Stimulated activated effector memory CD8-positive, alpha-beta T cell treated with anti-CD3 and anti-CD28 coated beads, Interleukin-12 subunit alpha, Interleukin-12 subunit beta, amount 100 ng/mL, for 72 hours (primary cell): ENCODE measurements around the gene ASXL1.

ENCODE experiments used
- ATAC-seq: fragments of 150-1000 bp; cut with Tn5 transposase; 2 replicates; pipeline ENCODE4 v1.10.0; 2021
- DNase-seq, 2 donors: peaks; one replicate each; pipeline ENCODE4 v3.0.0; 2021 to 2022; ENCODE audit warnings: low spot score in 2 of 2
- H3K27ac Mint-ChIP-seq: one replicate; pipeline ENCODE4 v1.8.0; 2022; ENCODE audit warnings: mild to moderate bottlenecking, mixed read lengths
- H3K36me3 Mint-ChIP-seq: one replicate; pipeline ENCODE4 v1.8.0; 2022; ENCODE audit warnings: mild to moderate bottlenecking, mixed read lengths
- H3K4me1 Mint-ChIP-seq: one replicate; pipeline ENCODE4 v1.8.0; 2022; ENCODE audit warnings: mixed read lengths
- H3K4me3 Mint-ChIP-seq: one replicate; pipeline ENCODE4 v1.8.0; 2022; ENCODE audit warnings: mild to moderate bottlenecking, mixed read lengths
- H3K9me3 Mint-ChIP-seq: one replicate; pipeline ENCODE4 v1.8.0; 2022; ENCODE audit warnings: mixed read lengths

The ASXL1 gene

DNA sequence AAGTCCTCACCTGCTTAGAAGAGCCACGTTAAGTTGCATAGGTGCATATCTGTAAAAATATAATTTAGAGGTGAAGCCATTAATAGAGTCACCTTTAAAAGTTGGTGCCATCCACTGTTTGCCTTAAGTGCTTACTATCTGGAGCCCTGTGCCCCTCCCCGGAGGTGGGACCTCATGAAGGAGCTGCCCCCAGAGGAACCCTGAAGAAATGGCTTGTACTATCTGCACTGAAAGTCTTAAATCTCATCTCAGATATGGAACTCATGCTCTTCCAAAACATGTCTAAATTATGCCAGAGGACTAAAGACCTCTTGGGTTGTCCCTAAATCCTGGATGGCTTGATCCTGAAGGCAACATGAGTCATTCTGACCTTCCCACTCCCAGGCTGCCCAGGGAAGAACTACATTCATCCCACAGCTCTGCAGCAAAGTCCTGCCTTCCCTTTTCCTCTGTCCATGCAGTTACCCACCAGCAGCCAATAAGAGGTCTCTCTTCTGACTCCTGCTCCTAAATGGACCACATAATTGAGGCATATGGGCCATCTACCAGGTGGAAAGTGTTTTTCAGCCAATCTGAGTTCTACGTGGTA is 85.3 kb downstream of the ASXL1 start:
- DNase-seq, result no peak
- no peak overlapping the region for H3K4me3 Mint-ChIP-seq
- ATAC-seq, result no peak
- peaks cover 99% of the 10 kb centered on the region for H3K36me3 Mint-ChIP-seq
- H3K9me3 Mint-ChIP-seq, result no peaks in the 10 kb centered on the region
- peak overlapping the region; percentile 65 for H3K27ac Mint-ChIP-seq
- H3K4me1 Mint-ChIP-seq, result peaks cover 50% of the 10 kb centered on the region

DNA sequence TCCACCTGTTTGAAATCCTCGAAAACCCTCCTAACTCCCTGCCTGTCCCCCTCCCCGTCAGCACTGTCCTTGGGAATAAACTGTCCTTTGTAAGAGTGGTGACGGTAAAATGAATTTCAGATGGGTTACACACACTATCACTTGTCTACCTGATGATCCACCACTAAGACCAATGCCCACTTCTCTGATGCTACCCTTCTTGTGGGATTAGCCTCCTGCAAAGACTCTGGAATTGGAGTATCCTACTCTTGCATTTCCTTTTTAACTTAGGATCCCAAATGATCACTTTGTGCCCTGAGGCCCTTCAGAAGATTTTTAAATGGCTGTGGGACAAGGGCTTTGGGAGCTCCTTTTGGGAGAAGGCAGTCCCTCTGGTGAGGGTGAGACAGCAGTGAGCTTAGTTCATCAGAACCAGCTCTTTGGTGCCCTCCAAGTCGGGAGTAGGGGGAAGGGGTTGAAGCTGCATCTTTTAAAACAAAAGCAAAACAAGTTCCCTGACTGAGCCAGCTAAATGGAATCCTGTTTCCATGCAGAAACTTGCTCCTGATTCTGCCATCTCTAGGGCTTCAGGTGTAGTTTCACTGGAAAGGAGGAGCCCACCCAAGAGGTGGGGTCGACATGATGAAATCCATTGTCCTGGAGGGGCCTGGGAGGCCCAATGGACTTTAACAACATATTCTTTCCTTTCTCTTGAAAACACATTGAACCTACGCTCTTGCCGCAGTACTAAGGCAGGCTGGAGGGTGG is 86.5 kb downstream of the ASXL1 start:
- H3K9me3 Mint-ChIP-seq, result no peaks in the 10 kb centered on the region
- H3K27ac Mint-ChIP-seq, result peak overlapping the region; percentile 90
- H3K4me3 Mint-ChIP-seq, result no peak overlapping the region
- H3K36me3 Mint-ChIP-seq, result peaks cover 96% of the 10 kb centered on the region
- DNase-seq (no peak), ATAC-seq (no peak)
- H3K4me1 Mint-ChIP-seq, result peaks cover 46% of the 10 kb centered on the region

DNA sequence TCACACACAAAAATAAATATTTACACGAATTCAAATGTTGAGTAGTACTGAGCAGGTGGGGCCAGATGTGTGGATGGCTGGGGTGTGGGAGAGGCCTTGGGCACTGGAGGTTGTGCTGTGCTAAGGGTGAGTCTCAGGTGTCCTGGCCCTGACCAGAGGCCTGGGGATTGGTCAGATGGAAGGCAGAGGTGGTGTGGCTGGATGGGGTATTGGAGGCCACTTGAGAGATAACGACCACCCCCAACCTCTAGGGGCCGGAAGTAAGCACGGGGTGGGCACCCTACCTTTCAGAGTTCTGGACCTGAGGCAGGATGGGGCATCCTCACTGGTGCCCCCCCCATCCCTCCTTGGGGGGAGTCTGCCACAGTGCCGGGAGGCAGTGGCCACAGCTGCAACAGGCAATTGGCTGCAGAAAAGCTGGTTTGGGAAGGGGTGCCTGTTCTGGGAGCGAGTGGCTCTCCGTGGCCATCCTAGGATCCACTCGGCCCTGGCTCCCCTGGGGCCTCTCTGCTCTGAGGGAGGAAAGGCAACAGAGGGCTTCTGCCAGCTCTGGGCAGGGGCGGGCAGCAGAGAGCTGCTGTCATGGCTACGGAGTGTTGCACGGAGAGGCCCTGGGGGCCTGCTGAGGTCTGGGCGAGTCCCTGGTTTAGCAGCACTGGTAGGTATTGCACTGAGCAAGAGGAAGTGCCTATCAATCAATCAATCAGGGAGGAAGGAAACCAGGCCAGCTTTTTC is 87.6 kb downstream of the ASXL1 start:
- H3K4me1 Mint-ChIP-seq, result peaks cover 51% of the 10 kb centered on the region
- peak overlapping the region; percentile 90 for H3K27ac Mint-ChIP-seq
- H3K4me3 Mint-ChIP-seq, result no peak overlapping the region
- H3K36me3 Mint-ChIP-seq, result peaks cover 92% of the 10 kb centered on the region
- no peaks in the 10 kb centered on the region for H3K9me3 Mint-ChIP-seq
- peak; percentile 74 for ATAC-seq
- DNase-seq, result no peak

DNA sequence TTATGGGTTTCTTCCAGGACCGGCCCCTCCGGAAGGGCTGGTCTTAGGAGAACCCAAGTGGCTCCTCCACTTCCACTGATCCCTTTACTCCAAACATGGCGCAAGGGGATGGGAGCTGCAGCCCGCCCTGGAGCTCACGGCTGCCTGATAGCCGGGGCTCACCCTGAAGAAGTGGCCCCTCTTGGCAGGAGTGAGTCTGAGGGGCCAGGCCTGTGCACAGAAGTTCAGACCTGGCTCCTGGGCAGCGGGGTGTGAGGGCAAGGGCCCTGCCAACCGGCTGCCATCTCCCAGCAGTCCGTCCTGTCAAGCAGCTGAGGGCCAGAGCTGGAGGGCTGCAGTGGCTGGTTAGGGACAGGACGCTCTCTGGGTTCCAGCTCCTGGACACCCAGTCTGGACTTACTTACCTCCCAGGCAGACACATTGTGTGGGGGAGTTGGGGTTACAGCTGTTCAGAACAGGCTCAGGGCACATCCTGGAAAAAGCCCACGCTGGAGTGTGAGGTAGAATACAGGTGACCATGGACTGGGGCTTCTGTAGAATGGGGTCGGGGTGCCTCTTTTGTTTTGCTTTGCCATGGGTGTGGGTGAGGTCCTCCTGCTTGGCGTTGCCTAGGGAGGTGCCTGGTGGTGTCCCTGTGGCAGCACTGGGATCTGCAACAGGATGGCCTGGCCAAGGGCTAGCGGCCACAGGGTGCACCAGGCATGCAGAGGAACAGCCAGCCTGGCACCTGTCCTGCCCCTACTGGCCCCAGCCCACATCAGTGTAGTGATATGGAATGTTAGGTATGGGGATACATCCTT is 88.4 kb downstream of the ASXL1 start:
- peak overlapping the region; percentile 90 for H3K27ac Mint-ChIP-seq
- ATAC-seq, result no peak
- H3K4me3 Mint-ChIP-seq, result no peak overlapping the region

DNA sequence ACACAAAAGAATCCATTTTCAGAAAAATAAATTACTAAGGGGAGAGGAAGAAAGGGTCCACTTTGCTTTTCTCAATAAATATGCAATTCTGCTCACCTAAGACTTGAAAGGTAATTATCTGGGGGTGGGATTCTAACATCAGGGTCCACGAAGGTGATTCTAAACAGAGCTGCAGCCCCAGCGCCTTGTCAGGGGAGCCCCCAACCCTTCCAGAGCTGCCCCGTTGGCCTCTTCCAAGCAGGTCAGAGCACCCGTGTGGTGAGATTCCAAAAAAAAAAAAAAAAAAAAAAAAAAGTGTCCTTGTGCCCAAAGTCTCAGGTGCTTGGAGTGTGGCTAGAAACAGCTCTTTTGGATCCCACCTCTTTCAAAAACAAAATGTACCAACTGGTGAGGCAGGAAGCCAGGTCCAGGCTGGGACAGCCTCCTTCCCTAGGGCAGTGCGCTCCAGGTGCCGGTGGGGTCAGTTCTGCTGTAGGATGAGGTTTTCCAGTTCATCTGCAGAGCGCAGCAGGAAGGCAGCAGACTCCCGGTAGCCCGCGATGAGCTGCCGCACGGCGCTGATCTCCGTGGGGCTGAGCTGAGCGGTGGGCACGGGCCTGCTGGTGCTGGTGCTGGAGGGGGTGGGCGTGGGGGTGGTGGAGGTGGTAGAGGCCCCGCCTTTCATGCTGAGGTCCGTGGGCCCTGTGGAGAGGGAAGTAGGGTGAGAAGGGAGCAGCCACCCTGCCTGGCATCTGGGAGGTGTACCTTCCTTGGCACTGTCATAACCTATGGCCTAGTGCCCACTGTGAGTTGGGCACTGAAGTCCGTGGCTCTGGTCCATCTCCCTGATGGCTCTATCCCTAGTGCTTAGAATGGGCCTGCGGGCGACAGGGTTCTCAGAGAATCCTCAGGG is 89.3 kb downstream of the ASXL1 start:
- ATAC-seq, result no peak
- Mint-ChIP-seq H3K4me1 (peaks cover 50% of the 10 kb centered on the region), H3K27ac (peak overlapping the region; percentile 90), H3K9me3 (no peaks in the 10 kb centered on the region), H3K36me3 (peaks cover 87% of the 10 kb centered on the region), H3K4me3 (no peak overlapping the region)
- no peak for DNase-seq

More for the DNA sequence above, 88.4 kb downstream of the ASXL1 start:
- H3K36me3 Mint-ChIP-seq, result peaks cover 86% of the 10 kb centered on the region
- no peaks in the 10 kb centered on the region for H3K9me3 Mint-ChIP-seq
- no peak for DNase-seq
- peaks cover 48% of the 10 kb centered on the region for H3K4me1 Mint-ChIP-seq

DNA sequence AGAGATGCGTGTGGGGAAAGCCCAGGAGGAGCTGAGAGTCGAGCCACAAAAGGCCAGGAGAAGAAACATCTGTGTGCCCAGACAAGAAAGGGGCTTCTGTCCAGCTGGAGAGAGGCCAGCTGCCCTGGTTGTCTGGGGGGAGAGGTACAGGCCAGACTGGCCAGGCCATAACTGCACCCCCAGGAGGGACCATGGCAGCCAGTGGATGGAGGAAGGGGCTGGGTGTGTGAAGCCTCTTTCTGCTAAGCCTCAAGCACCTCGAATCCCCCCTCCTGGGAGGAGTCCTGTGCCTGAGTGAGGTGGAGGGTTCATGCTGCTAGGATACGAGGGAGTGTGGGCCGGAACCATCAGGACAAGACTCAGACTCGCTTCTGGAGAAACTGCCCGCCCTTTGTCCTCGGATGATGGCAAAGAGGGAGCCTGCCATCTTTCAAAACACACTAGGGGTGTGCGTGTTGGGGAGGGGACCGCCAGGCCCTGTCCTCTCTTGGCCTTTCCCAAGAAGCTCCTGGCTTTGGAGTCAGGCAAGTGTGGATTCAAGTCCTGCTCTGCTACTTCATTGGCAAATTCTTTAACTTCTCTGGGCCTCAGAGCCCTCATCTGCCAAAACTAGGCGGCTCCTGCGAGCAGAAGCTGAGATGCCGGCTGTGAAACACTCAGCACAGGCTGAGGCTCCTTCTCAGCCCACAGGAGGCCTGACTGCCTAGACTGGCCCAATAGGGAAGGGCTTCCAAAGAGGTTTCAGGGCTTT is 90.3 kb downstream of the ASXL1 start:
- ATAC-seq, result no peak
- DNase-seq, result no peak
- H3K36me3 Mint-ChIP-seq, result peaks cover 87% of the 10 kb centered on the region
- H3K9me3 Mint-ChIP-seq, result no peaks in the 10 kb centered on the region
- H3K4me1 Mint-ChIP-seq, result peaks cover 47% of the 10 kb centered on the region
- no peak overlapping the region for H3K4me3 Mint-ChIP-seq
- peak overlapping the region; percentile 88 for H3K27ac Mint-ChIP-seq

DNA sequence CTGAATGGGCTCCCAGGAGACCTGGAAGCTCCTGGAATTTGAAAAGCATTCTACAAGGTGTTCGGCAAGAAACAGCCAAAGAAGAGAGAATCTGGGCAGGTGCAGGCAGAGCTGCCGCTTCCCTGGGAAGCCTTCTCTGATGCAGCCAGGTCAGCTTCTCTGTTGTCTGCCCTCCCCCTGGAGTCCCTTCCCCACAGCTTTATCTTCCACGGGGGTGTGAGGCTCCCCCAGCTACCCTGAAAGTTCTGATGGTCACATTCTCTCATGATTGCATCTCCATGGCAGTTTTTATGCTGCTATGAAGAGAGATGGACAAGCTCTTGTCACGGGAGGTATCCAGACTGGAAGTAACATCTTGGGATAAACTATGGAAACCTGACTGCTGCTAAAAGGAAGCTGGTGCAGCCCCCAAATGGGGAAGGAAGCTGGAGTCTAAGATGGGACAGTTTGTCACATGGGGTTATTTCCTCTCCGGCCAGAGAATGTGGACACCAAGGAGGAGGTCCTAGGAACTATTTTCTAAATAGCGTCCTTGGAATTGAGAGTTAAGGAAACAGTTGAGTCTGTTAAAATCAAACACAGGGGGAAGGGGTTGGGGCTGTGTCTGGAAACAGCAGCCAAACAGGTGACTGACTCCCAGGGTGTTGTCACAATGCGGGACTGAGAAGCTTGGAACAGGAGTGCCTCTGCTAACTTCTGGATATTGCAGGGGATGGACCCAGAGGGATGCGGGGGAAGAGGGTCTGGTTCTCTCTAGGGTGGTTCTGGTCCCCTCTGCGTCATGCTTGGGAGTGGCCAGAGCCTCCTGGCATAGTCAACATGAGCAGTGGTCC is 91.1 kb downstream of the ASXL1 start:
- DNase-seq (no peak), ATAC-seq (no peak)
- peaks cover 84% of the 10 kb centered on the region for H3K36me3 Mint-ChIP-seq
- no peak overlapping the region for H3K4me3 Mint-ChIP-seq
- H3K4me1 Mint-ChIP-seq, result peaks cover 45% of the 10 kb centered on the region
- peak overlapping the region; percentile 88 for H3K27ac Mint-ChIP-seq
- H3K9me3 Mint-ChIP-seq, result no peaks in the 10 kb centered on the region

DNA sequence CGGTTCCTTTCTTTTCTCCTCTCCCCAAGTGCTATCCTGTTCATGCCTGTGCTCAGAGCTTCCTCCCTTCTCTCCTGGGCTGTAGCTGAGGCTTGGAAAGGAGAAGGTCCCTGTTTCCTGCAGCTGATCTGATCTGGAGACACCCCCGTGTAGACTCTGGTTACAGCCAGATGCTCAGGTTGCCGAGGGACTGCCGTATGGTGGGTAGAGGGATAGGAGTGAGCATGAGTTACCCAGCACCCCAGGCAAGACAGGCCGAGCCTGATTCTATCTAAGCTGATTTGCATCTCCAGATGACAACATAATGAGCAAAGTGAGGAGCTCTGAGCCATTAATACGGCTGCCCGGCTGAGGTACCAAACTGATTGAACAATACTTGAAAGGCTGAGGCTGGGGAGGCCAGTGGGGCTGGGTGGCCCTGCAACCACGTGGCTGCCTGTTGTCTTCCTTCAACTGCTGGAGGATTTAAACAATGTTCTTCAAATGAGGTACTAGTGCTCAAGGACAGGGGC is 91.8 kb downstream of the ASXL1 start:
- H3K9me3 Mint-ChIP-seq, result no peaks in the 10 kb centered on the region
- ATAC-seq (no peak), DNase-seq (no peak)
- peaks cover 78% of the 10 kb centered on the region for H3K36me3 Mint-ChIP-seq
- H3K4me3 Mint-ChIP-seq, result no peak overlapping the region
- H3K27ac Mint-ChIP-seq, result peak overlapping the region; percentile 88
- H3K4me1 Mint-ChIP-seq, result peaks cover 50% of the 10 kb centered on the region

DNA sequence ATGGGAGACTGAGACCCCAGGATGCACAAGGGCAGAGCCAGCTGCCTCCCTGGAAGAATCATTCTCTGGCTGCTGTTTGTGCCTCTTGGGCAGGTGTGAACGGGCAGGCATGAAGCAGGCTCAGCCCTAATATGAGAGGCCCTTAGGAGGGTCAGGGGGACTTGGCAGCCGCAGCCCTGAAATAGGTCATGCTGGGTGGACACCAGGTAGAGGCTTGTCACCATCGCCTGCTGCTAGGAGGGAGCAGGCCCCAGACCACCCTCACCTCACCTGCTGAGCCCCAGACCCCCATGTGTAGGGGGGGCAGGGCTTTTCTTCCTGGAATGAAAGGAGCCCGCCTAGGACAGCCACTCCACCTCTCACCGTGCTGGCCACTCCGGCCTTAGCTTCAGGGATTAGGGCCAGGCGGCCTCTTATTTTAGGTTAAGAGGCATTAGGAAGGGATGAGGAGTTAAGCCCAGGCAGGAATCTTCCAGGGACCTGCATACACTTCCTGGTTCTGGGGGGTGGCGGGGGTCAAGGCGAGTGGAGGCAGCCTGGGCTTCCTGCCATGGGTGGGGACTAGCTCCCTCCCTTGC is 92.4 kb downstream of the ASXL1 start:
- Mint-ChIP-seq H3K4me1 (peaks cover 50% of the 10 kb centered on the region), H3K9me3 (no peaks in the 10 kb centered on the region), H3K36me3 (peaks cover 78% of the 10 kb centered on the region), H3K4me3 (no peak overlapping the region), H3K27ac (peak overlapping the region; percentile 88)
- no peak for ATAC-seq
- no peak for DNase-seq

DNA sequence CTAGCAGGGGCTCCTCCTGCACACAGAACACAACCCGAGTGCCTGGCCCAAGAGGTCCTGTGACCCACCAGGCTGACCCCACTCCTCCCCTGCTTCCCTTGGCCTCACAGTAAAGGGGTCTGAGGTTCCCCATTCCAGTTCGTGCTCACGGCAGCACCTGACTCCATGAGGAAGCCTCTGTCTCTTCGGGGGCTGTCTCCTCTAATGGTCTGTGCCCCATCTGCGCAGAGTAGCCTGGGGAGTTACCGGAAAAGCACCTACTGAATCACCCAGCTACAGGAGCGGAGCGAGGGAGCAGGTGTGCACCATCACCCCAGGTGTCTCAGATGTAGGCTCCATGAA is 93.2 kb downstream of the ASXL1 start:
- peaks cover 74% of the 10 kb centered on the region for H3K36me3 Mint-ChIP-seq
- DNase-seq, result no peak
- ATAC-seq, result no peak
- peak overlapping the region; percentile 88 for H3K27ac Mint-ChIP-seq
- H3K4me3 Mint-ChIP-seq, result no peak overlapping the region
- H3K4me1 Mint-ChIP-seq, result peaks cover 46% of the 10 kb centered on the region
- no peaks in the 10 kb centered on the region for H3K9me3 Mint-ChIP-seq

DNA sequence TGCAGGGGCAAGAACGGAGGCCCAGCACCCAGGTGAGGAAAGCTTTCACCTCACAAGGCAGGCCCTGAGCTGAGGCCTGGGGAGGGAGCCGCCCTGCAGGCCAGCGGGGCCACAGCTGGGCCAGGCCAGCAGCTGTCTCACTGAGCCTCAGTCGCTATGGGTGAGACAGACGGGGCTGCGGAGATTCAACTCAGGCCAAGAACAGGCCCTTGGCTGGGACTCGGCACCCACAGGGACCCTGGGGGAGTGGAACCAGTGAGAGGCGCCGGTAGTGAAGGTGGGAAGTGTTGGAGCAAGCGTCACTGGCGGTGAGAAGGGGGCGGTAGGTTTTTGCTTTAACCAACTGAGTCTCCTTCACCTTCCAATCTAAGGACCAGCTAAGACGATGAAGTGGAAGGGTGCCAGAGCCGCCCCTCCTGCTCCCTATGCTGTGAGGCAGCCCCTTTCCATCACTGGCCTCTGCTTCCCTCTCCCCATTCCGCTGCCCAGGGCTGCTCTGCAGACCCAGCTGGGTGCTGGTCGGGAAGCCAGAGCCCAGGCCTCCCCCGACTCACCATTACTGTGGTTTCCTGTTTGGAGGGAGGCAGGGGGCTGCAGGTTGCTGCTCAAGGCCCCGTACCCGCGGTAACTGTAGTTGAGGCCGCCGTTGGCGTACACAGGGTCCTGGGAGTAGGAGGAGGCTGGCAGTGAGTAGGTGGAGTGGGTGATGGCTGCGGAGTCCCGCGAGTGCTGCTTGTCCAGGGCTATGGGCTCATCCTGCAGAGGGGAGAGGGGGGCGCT is 93.7 kb downstream of the ASXL1 start:
- ATAC-seq (no peak), DNase-seq (no peak)
- peak overlapping the region; percentile 88 for H3K27ac Mint-ChIP-seq
- H3K4me1 Mint-ChIP-seq, result peaks cover 46% of the 10 kb centered on the region
- H3K36me3 Mint-ChIP-seq, result peaks cover 68% of the 10 kb centered on the region
- H3K4me3 Mint-ChIP-seq, result no peak overlapping the region
- H3K9me3 Mint-ChIP-seq, result no peaks in the 10 kb centered on the region

DNA sequence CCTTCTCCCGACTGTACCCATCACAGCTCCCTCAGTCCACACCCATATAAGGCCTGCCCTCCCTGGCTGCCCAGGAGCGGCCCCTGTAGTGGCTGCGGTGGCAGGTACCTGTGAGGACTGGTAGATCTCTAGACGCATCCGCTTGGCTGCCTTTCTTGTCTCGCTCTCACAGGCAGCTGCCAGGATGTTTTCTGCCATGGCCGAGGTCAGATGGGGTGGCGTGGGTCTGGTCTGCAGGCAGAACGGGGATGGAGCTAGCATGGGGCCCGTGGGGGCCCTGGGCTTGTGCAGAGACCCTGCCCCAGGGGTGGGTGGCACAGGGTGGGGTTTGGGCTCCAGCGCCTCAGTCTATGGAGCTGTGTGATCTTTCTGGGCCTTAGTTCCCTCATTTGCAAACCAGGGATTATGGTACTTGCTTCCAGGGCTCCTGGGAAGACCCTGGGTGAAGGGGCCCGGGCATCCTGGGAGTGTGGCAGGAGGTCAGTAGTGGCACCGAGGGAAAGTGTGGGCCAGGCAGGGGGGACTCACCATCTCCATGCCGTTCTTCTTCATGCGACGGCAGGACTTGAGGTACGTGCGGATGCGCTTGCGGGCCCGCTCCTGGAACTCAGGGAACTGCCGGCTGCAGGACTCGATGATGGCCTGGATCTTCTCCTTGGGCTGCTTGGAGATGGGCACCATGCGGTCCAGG is 94.8 kb downstream of the ASXL1 start:
- no peak overlapping the region for H3K4me3 Mint-ChIP-seq
- peaks cover 46% of the 10 kb centered on the region for H3K4me1 Mint-ChIP-seq
- peak overlapping the region; percentile 88 for H3K27ac Mint-ChIP-seq
- ATAC-seq (no peak), DNase-seq (no peak)
- peaks cover 58% of the 10 kb centered on the region for H3K36me3 Mint-ChIP-seq
- H3K9me3 Mint-ChIP-seq, result no peaks in the 10 kb centered on the region
